ENCODE results near the gene NANOS3.

Gene NANOS3

DNA sequence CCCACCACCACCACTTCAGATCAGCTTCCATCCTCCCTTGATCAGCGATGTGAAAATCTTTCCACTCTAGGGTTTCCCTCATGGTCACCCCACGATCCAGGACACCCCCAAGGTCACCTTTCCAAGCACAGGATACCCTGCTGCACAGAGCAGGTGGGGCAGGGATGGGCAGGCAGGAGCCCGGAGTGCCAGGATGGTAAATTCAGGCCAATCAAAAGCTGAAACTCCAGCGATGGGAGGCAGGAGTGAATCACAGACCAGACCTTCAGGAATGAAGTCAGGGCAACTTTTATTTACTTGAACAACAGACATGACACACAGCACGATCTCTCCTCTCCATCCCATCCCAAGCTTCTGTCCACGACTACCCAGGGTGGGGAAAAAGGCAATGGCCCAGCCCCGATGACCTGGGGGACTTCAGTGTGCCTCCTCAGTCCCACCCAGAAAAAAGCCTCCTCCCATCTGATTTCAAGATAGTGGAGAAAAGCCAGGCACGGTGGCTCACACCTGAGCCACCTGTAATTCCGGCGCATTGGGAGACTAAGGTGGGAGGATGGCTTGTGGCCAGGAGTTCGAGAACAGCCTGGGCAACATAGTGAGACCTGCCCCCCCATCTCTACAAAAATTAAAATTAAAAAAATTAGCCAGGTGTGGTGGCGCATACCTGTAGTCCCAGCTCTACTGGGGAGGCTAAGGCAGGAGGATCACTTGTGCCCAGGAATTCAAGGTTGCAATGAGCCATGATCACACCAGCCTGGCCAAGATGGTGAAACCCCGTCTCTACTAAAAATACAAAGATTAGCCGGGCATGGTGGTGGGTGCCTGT is 42.5 kb upstream of the NANOS3 start:
- Histone ChIP-seq H3K27me3 (ENCODE audit: insufficient read depth, poor library complexity, severe bottlenecking) (no peaks in the 10 kb centered on the region), H3K27ac (replicated peaks) (peak overlapping the region; percentile 98), H3K4me3 (replicated peaks; ENCODE audit: insufficient read depth, low read length) (no peak overlapping the region)
- TF ChIP-seq SPI1 (IDR thresholded peaks at IDR 0.05; ENCODE audit: borderline replicate concordance, low read depth) (no peak), REST (IDR thresholded peaks at IDR 0.05; ENCODE audit: insufficient replicate concordance, low read depth) (no peak), GABPA (IDR thresholded peaks at IDR 0.05; ENCODE audit: low read depth) (no peak), POLR2AphosphoS5 (IDR thresholded peaks at IDR 0.05; ENCODE audit: low read depth) (no peak; the same call in 1 of the 2 replicates)
- TF ChIP-seq, protein P1, sequence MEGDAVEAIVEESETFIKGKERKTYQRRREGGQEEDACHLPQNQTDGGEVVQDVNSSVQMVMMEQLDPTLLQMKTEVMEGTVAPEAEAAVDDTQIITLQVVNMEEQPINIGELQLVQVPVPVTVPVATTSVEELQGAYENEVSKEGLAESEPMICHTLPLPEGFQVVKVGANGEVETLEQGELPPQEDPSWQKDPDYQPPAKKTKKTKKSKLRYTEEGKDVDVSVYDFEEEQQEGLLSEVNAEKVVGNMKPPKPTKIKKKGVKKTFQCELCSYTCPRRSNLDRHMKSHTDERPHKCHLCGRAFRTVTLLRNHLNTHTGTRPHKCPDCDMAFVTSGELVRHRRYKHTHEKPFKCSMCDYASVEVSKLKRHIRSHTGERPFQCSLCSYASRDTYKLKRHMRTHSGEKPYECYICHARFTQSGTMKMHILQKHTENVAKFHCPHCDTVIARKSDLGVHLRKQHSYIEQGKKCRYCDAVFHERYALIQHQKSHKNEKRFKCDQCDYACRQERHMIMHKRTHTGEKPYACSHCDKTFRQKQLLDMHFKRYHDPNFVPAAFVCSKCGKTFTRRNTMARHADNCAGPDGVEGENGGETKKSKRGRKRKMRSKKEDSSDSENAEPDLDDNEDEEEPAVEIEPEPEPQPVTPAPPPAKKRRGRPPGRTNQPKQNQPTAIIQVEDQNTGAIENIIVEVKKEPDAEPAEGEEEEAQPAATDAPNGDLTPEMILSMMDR (IDR thresholded peaks at IDR 0.05; ENCODE audit: insufficient read depth, low read length) = no peak
- no peak for DNase-seq (ENCODE audit: low read depth in 1 of 2, low spot score in 1 of 2)

GRCh38 chr19:13835791-13836723 is 40.9 kb upstream of the NANOS3 start:
- TF ChIP-seq GABPA (IDR thresholded peaks at IDR 0.05; ENCODE audit: low read depth) (peak; percentile 61), POLR2AphosphoS5 (IDR thresholded peaks at IDR 0.05; ENCODE audit: low read depth) (peak; percentile 87), SPI1 (IDR thresholded peaks at IDR 0.05; ENCODE audit: borderline replicate concordance, low read depth) (peak; percentile 64; the same call in 1 of the 2 replicates), REST (IDR thresholded peaks at IDR 0.05; ENCODE audit: insufficient replicate concordance, low read depth) (peak; percentile 38)
- TF ChIP-seq, protein P1 (IDR thresholded peaks at IDR 0.05; ENCODE audit: insufficient read depth, low read length) = no peak
- peak; percentile 96 to 98 for DNase-seq (ENCODE audit: low read depth in 1 of 2, low spot score in 1 of 2)
- no peaks in the 10 kb centered on the region for H3K27me3 ChIP-seq (ENCODE audit: insufficient read depth, poor library complexity, severe bottlenecking)
- peak overlapping the region; percentile 98 for H3K27ac ChIP-seq (replicated peaks)
- peak overlapping the region; percentile 9; the same call in 1 of the 2 replicates for H3K4me3 ChIP-seq (replicated peaks; ENCODE audit: insufficient read depth, low read length)

DNA sequence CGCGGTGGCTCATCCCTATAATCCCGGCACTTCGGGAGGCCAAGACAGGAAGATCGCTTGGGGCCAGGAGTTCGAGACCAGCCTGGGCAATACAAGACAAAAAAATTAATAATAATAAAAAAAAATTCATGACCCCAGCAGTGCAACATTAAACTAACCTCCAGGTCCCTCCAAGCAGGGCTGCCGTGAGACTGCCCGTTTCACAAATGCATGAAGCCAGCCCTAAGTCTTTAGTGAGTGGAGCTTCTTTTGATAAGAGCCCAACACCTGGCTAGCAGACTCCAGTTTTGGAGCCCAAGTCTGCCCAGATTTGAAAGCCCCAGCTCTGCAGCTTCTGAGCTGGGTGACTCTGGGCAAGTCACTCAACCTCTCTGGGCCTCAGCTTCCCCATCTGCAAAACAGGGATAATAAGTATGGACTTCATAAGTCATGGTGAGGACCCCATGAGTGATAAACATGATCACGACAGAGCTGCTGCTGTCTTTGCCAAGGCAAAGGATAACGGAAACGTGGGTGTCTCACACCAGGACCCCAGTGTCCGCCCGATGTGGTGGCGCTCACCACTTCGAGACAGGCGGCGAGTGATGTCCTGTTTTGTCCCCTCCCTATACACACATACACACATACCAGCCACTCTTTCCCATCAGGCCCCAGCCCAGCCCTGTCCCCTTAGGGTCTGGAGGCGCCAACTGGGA is 38.4 kb upstream of the NANOS3 start:
- DNase-seq (ENCODE audit: low read depth in 1 of 2, low spot score in 1 of 2) = no peak
- TF ChIP-seq REST (IDR thresholded peaks at IDR 0.05; ENCODE audit: insufficient replicate concordance, low read depth) (peak; percentile 52), SPI1 (IDR thresholded peaks at IDR 0.05; ENCODE audit: borderline replicate concordance, low read depth) (no peak)
- Histone ChIP-seq H3K27ac (replicated peaks) (peak overlapping the region; percentile 98), H3K27me3 (ENCODE audit: insufficient read depth, poor library complexity, severe bottlenecking) (no peaks in the 10 kb centered on the region), H3K4me3 (replicated peaks; ENCODE audit: insufficient read depth, low read length) (peak overlapping the region; percentile 82)

All from HL-60 (cell line).